Central memory CD8-positive, alpha-beta T cell (primary cell): ENCODE measurements around the gene GIN1.
"Not testable (repeated sequence)": the region's sequence is repeated elsewhere in the genome, so short reads cannot be mapped to it uniquely, and the experiment has no call there.

Source experiments
- ATAC-seq: fragments of 150-1000 bp; cut with Tn5 transposase; replicated peaks from 2 replicates; pipeline ENCODE4 v1.10.0; 2022; ENCODE audit warnings: mild to moderate bottlenecking, moderate FRiP score, moderate number of reproducible peaks; ENCODE audit not compliant: poor library complexity, severe bottlenecking; ENCODE audit errors: extremely low read depth
- DNase-seq, 2 donors: peaks; one replicate each; pipeline ENCODE4 v3.0.0; 2021; ENCODE audit warnings: low spot score in 2 of 2
- H3K27ac Mint-ChIP-seq: one replicate; pipeline ENCODE4 v1.8.0; 2022; ENCODE audit warnings: low read depth, mild to moderate bottlenecking, moderate library complexity, mixed read lengths
- H3K27me3 Mint-ChIP-seq: one replicate; pipeline ENCODE4 v1.8.0; 2022; ENCODE audit warnings: mixed read lengths
- H3K36me3 Mint-ChIP-seq: one replicate; pipeline ENCODE4 v1.8.0; 2022; ENCODE audit warnings: mild to moderate bottlenecking, moderate library complexity, mixed read lengths; ENCODE audit not compliant: insufficient read depth
- H3K4me1 Mint-ChIP-seq: one replicate; pipeline ENCODE4 v1.8.0; 2022; ENCODE audit warnings: mixed read lengths
- H3K4me3 Mint-ChIP-seq: one replicate; pipeline ENCODE4 v1.8.0; 2022; ENCODE audit warnings: mild to moderate bottlenecking, moderate library complexity, mixed read lengths
- H3K9me3 Mint-ChIP-seq: one replicate; pipeline ENCODE4 v1.8.0; 2022; ENCODE audit warnings: mixed read lengths

Gene GIN1, protein sequence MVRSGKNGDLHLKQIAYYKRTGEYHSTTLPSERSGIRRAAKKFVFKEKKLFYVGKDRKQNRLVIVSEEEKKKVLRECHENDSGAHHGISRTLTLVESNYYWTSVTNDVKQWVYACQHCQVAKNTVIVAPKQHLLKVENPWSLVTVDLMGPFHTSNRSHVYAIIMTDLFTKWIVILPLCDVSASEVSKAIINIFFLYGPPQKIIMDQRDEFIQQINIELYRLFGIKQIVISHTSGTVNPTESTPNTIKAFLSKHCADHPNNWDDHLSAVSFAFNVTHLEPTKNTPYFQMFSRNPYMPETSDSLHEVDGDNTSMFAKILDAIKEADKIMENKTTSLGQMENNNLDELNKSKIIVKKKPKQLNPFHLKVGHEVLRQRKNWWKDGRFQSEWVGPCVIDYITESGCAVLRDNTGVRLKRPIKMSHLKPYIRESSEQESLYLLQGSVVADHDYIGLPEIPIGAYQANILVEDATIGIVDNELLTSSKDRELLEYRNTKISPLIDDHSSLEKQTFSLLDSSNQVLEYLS

DNA sequence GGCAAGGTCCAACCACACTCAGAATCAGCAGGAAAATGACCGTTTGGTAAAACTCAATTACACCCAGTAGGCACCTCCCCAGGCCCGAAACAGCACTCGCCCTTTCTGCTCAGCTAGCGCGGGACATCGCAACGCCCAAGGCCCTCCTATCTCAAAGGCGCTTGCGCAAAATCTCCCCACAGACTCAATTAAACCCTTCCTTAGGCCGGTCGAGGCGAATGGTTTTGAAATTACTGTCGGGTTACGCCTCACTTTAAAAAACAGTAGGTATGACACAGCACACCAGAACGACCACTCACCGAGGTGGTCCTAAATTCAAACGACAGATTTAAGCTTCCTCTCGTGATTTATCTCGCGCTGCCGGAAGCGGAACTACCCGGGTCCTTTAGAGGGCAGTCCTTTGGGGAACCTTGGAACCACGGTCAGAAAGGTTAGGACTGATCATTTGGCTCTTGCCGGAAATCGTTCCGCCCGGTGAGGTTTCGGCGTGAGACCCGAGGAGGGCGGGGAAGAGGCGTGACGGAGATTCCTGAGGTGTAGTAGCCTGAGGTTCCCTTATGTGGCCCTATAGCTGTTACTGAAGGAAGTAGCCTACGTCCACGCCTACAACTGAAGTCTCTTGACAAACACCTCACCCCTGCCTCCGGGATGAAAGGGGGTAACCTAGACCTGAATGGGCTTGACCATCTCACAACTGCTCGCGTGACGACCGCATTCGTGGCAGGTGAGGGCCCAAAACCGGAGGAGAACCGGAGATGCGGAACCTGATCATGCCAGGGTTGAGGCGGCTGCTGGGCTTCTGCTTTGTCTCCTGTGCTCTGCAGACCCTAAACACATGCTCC lies at the start of gene GIN1, which contains the start of gene PPIP5K2:
Gene GIN1, minus strand, starts transcription at position 374 of the 842 bp plus-strand sequence. CDS start 11,431 bp downstream, outside the sequence.
Gene PPIP5K2, plus strand, starts transcription at position 537 of the 842 bp plus-strand sequence. CDS start 9,289 bp downstream, outside the sequence.
- peaks cover 57% of the 10 kb centered on the region for H3K4me1 Mint-ChIP-seq
- ATAC-seq = peak; percentile 94
- peak within 1 kb of the TSS; percentile 94 for H3K27ac Mint-ChIP-seq
- peak; percentile 97 for DNase-seq
- peak within 1 kb of the TSS; percentile 96 for H3K4me3 Mint-ChIP-seq
- no peaks in the 10 kb centered on the region for H3K27me3 Mint-ChIP-seq
- peaks cover 7% of the 10 kb centered on the region for H3K36me3 Mint-ChIP-seq
- H3K9me3 Mint-ChIP-seq = no peaks in the 10 kb centered on the region

DNA sequence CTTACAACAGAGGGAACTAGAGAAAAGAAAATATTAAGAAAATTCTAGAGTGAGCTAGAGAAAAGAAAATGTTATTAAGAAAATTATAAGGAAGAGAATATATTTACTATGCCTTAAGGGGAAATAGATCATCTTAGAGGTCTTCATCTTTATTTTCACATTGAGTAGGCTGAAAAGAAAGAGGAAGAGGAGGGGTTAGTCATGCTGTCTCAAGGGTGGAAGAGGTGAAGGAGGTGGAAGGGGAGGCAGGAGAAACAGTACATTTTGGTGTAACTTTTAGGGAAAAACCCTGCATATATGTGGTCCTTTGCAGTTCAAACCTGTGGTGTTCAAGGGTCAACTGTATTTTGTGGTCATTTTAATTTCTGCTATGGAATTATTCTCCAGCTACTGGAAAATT lies 46.8 kb upstream of the GIN1 start:
- H3K9me3 Mint-ChIP-seq = no peaks in the 10 kb centered on the region

DNA sequence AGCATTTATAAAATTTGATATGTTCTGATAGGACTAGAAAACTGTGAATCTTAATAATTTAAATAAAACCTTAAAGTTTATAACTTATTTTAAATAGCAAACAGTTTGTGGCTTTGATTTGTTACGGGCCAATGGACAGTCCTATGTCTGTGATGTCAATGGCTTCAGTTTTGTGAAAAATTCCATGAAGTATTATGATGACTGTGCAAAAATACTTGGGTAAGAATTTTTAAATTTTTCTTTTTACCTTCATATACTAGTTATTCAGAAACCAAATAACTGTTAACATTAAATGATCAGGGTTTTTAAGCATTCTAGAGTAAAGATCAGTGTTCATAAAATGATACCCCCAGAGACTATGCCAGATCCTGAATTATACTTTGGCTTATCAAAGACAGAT lies 31.2 kb upstream of the GIN1 start:
- Mint-ChIP-seq H3K9me3 (no peaks in the 10 kb centered on the region), H3K4me3 (no peak overlapping the region), H3K36me3 (peaks cover 17% of the 10 kb centered on the region), H3K27me3 (no peaks in the 10 kb centered on the region), H3K27ac (no peak overlapping the region), H3K4me1 (no peaks in the 10 kb centered on the region)
- DNase-seq = no peak
- no peak for ATAC-seq

More for the DNA sequence above, 46.8 kb upstream of the GIN1 start:
- Mint-ChIP-seq H3K4me3 (no peak overlapping the region), H3K27me3 (no peaks in the 10 kb centered on the region), H3K4me1 (no peaks in the 10 kb centered on the region), H3K36me3 (peaks cover 19% of the 10 kb centered on the region), H3K27ac (no peak overlapping the region)
- ATAC-seq (no peak), DNase-seq (no peak)

DNA sequence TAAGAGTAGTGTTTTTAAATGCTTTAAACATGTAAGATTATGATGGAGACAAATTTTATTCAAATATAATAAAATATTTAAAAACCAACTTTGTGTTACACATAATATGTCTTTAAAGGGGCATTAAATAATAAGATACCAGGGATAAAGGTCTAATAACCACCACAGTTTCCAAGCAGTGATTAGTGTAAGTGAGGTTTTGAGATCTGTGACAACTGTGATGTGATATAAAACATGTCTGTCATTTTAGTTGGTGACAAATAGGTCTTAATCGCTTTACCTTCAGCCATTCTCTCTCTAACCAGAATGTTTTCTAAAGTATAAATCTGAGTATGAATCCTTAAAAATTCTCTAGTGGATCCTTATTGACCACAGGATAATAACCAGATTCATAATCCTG lies 28.3 kb upstream of the GIN1 start:
- Mint-ChIP-seq H3K4me3 (no peak overlapping the region), H3K36me3 (peaks cover 9% of the 10 kb centered on the region), H3K9me3 (no peaks in the 10 kb centered on the region), H3K27me3 (no peaks in the 10 kb centered on the region), H3K4me1 (no peaks in the 10 kb centered on the region), H3K27ac (peak overlapping the region; percentile 17)
- no peak for DNase-seq
- ATAC-seq = no peak

DNA sequence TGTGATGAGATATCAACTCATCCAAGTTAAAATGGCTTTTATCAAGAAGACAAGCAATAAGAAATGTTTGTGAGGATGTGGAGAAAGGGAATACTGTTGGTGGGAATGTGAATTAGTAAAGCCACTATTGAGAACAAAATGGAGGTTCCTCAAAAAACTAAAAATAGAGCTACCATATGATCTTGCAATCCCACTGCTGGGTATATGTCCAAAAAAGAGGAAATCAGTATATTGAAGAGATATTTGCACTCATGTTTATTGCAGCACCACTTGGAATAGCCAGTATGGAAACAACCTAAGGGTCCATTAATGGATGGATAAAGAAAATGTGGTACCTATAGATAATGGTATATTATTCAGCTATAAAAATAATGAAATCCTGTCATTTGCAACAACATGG lies 25.3 kb upstream of the GIN1 start:
- H3K9me3 Mint-ChIP-seq = no peaks in the 10 kb centered on the region
- no peaks in the 10 kb centered on the region for H3K27me3 Mint-ChIP-seq
- ATAC-seq (no peak), DNase-seq (no peak)
- H3K27ac Mint-ChIP-seq = no peak overlapping the region
- H3K4me3 Mint-ChIP-seq = no peak overlapping the region
- peaks cover 11% of the 10 kb centered on the region for H3K36me3 Mint-ChIP-seq
- no peaks in the 10 kb centered on the region for H3K4me1 Mint-ChIP-seq

DNA sequence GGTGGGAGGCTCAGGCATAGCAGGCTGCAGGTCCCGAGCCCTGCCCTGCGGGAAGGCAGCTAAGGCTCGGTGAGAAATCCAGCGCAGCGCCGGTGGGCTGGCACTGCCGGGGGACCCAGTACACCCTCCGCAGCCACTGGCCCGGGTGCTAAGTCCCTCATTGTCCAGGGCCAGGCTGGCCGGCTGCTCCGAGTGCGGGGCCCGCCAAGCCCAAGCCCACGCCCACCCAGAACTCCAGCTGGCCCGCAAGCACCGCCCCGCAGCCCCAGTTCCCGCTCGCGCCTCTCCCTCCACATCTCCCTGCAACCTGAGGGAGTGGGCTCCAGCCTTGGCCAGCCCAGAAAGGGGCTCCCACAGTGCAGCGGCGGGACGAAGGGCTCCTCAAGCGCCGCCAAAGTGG lies 22.2 kb upstream of the GIN1 start:
- DNase-seq, H3K4me1 Mint-ChIP-seq, ATAC-seq, H3K27me3 Mint-ChIP-seq, H3K4me3 Mint-ChIP-seq, H3K9me3 Mint-ChIP-seq, H3K27ac Mint-ChIP-seq: not testable (repeated sequence)
- H3K36me3 Mint-ChIP-seq = peaks cover 17% of the 10 kb centered on the region

DNA sequence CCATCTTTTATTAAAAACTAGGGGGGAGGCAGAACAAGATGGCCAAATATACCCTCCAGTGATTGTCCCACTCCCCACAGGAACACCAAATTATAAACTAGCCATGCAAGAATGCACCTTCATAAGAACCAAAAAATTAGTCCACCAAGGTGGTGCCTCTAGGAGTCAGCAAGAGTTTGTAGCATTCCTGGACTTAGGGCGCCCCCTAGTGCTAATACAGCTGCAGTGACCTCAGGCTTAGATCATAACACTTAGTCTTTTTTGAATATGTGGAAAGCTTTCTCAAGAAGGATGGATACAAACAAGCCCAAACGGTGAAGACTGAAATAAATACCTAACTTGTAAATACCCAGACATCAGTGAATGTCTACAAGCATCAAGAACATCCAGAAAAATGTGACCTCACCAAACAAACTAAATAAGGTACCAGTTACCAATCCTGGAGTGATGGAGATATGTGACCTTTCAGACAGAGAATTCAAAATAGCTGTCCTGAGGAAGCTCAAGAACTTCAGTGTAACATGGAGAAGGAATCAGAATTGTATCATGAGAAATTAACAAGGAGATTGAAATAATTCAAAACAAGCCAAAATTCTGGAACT lies 19.4 kb upstream of the GIN1 start:
- ATAC-seq (peak; percentile 95), DNase-seq (peak; percentile 75 to 78)
- no peaks in the 10 kb centered on the region for H3K27me3 Mint-ChIP-seq
- H3K9me3 Mint-ChIP-seq = no peaks in the 10 kb centered on the region
- H3K27ac Mint-ChIP-seq = no peak overlapping the region
- H3K4me3 Mint-ChIP-seq = no peak overlapping the region
- H3K4me1 Mint-ChIP-seq = no peaks in the 10 kb centered on the region
- peaks cover 15% of the 10 kb centered on the region for H3K36me3 Mint-ChIP-seq

DNA sequence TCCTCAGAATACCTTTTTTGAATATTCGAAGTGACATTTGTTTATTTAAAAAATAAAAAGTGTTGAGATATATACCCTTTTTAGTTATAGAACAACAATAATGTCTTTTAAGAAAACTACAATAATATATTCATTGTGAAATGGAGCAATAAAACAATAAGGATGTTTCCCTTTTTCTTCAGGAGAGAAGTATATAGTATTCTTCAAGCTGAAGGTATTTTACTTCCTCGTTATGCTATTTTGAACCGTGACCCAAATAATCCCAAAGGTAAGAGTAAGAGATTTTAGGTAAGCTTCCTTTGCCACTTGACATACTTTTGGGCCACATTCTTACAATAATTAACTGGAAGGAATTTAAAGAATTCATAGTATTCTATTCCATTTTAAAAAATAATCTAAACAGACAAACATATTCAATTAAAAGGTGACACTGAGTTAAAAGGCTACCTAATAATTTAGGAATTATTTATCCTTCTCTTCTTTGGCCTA lies 18.3 kb upstream of the GIN1 start:
- no peaks in the 10 kb centered on the region for H3K27me3 Mint-ChIP-seq
- no peak for ATAC-seq

DNA sequence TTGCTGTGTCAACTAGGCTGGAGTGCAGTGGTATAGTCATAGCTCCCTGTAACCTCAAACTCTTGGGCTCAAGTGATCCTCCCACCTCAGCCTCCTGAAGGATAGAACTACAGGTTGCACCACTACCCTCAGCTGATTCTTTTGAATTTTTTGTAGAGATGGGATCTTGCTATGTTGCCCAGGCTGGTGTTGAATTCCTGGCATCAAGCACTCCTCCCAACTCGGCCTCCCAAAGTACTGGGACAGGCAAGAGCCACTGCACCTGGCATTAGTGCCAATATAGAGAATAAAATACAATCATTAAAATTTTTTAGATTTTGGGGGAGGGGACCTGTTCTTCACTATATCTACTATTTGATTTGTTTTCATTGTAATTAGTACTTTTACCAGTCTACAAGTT lies 15.5 kb upstream of the GIN1 start:
- Mint-ChIP-seq H3K4me3 (no peak overlapping the region), H3K27me3 (no peaks in the 10 kb centered on the region), H3K36me3 (peaks cover 10% of the 10 kb centered on the region), H3K27ac (no peak overlapping the region), H3K9me3 (no peaks in the 10 kb centered on the region), H3K4me1 (peaks cover 18% of the 10 kb centered on the region)
- DNase-seq = no peak
- ATAC-seq = no peak

More for the DNA sequence above, 18.3 kb upstream of the GIN1 start:
- no peaks in the 10 kb centered on the region for H3K9me3 Mint-ChIP-seq
- no peak overlapping the region for H3K4me3 Mint-ChIP-seq
- peaks cover 14% of the 10 kb centered on the region for H3K36me3 Mint-ChIP-seq
- no peak overlapping the region for H3K27ac Mint-ChIP-seq
- H3K4me1 Mint-ChIP-seq = no peaks in the 10 kb centered on the region
- no peak for DNase-seq

DNA sequence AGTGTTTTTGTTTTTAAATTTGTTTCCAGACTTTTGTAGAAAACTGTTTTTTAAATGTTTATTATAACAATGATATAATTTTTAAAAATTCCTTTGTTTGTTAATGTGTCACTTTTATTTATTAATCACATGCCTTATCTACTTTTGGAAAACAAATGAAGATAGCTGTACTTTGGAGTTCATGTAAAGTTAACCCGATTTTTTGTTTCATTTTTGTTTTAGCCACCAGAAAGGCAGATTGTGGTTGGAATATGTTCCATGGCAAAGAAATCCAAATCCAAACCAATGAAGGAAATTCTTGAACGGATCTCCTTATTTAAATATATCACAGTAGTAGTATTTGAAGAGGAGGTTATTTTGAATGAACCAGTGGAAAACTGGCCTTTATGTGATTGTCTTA lies 13.3 kb upstream of the GIN1 start:
- Mint-ChIP-seq H3K9me3 (no peaks in the 10 kb centered on the region), H3K36me3 (peaks cover 5% of the 10 kb centered on the region), H3K4me3 (no peak overlapping the region), H3K4me1 (peaks cover 24% of the 10 kb centered on the region), H3K27me3 (no peaks in the 10 kb centered on the region), H3K27ac (no peak overlapping the region)
- no peak for ATAC-seq
- DNase-seq = no peak

DNA sequence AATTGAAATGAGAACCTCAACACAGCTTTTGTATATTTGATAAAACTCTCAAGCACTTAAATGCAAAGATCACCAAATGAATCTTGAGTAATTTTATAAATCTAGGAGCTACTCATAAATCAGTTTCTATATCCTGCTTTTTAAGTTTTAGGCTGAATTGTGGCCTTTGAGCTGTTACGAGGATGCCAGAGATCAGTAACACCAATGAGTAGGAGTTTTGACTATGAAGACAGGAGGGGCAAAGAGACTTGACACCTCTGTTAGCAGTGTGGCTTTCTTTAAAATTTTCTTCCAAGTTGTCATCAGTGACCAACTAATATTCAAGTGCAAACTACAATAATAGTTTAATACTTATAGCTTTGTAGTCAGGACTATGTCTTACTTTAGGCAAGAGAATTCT lies 12.7 kb upstream of the GIN1 start:
- Mint-ChIP-seq H3K4me3 (no peak overlapping the region), H3K9me3 (no peaks in the 10 kb centered on the region)
- no peak for DNase-seq

DNA sequence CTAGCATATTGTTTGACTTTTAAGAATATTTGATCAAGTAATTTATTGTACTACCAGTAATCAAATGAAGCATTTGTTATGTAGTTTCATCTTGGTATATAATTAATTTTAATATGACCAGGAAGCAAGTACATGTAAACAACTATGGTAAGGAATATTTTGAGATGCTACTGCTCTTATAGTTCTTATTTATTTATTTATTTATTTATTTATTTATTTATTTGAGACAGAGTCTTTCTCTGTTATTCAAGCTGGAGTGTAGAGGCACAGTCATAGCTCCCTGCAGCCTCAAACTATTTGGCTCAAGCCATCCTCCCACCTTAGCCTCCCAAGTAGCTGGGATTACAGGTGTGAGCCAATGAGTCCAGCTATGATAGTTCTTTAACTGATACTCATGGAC lies 8.3 kb upstream of the GIN1 start:
- Mint-ChIP-seq H3K4me1 (peaks cover 52% of the 10 kb centered on the region), H3K27me3 (no peaks in the 10 kb centered on the region), H3K4me3 (no peak overlapping the region), H3K36me3 (peaks cover 5% of the 10 kb centered on the region), H3K9me3 (no peaks in the 10 kb centered on the region), H3K27ac (no peak overlapping the region)
- ATAC-seq (no peak), DNase-seq (no peak)

More for the DNA sequence above, 12.7 kb upstream of the GIN1 start:
- Mint-ChIP-seq H3K27ac (no peak overlapping the region), H3K36me3 (peaks cover 5% of the 10 kb centered on the region), H3K27me3 (no peaks in the 10 kb centered on the region), H3K4me1 (peaks cover 26% of the 10 kb centered on the region)
- ATAC-seq = no peak
